ENCODE results near the gene DKC1. TPM values are rescaled to one million over a fixed set of nuclear protein-coding genes. Genes with fewer than 3 reads are reported as not detected.

Gene DKC1
- total and polyA plus RNA-seq, 3 donors from 2014 or later, result 58.8 to 93.1 (median 66.4) TPM

- peak; percentile 52 for DNase-seq
- 52 to 69% methylated on average over 6 to 9 of the region's 9 CpGs for WGBS, 2 donors
- H3K27ac ChIP-seq, result no peak overlapping the region
- peaks cover 6% of the 10 kb centered on the region for H3K4me1 ChIP-seq
- H3K36me3 ChIP-seq (ENCODE audit: low read depth, missing control alignments), result no peaks in the 10 kb centered on the region
- no peak overlapping the region for H3K4me3 ChIP-seq
- no peaks in the 10 kb centered on the region for H3K27me3 ChIP-seq
- TF ChIP-seq POLR2A (IDR thresholded peaks at IDR 0.05), result no peak
- no peak for TF ChIP-seq CTCF (IDR thresholded peaks at IDR 0.05)
- H3K9me3 ChIP-seq, result no peaks in the 10 kb centered on the region
- intact Hi-C loops (cut with DNase I; ENCODE audit: low total_unique reads), result no loop called here
These were observed 37.1 kb downstream of the DKC1 start for GRCh38 chrX:154799556-154800348.

- intact Hi-C loops (cut with DNase I; ENCODE audit: low total_unique reads), result no loop called here
- Histone ChIP-seq H3K36me3 (ENCODE audit: low read depth, missing control alignments) (no peaks in the 10 kb centered on the region), H3K27me3 (no peaks in the 10 kb centered on the region), H3K27ac (no peak overlapping the region), H3K9me3 (no peaks in the 10 kb centered on the region), H3K4me3 (no peak overlapping the region), H3K4me1 (peaks cover 6% of the 10 kb centered on the region)
- DNase-seq, result no peak
- TF ChIP-seq CTCF (IDR thresholded peaks at IDR 0.05) (no peak), POLR2A (IDR thresholded peaks at IDR 0.05) (no peak)
- whole genome bisulfite sequencing, 2 donors, result 79 to 84% methylated on average over 8 of the region's 8 CpGs
These were observed 38.0 kb downstream of the DKC1 start for GRCh38 chrX:154800478-154801210.

- Histone ChIP-seq H3K9me3 (no peaks in the 10 kb centered on the region), H3K27ac (no peak overlapping the region)
- WGBS, 2 donors, result 72 to 100% methylated on average over 1 to 2 of the region's 2 CpGs
These were observed 40.3 kb downstream of the DKC1 start for GRCh38 chrX:154802947-154803346.

GRCh38 chrX:154804261-154804956, 41.7 kb downstream of the DKC1 start:
- H3K27ac ChIP-seq, result no peak overlapping the region

More at GRCh38 chrX:154802947-154803346, 40.3 kb downstream of the DKC1 start:
- DNase-seq, result peak; percentile 20
- no peak for TF ChIP-seq CTCF (IDR thresholded peaks at IDR 0.05)
- no peak for TF ChIP-seq POLR2A (IDR thresholded peaks at IDR 0.05)
- H3K36me3 ChIP-seq (ENCODE audit: low read depth, missing control alignments), result no peaks in the 10 kb centered on the region
- H3K27me3 ChIP-seq, result no peaks in the 10 kb centered on the region
- H3K4me3 ChIP-seq, result no peak overlapping the region
- intact Hi-C loops (cut with DNase I; ENCODE audit: low total_unique reads), result no loop called here
- H3K4me1 ChIP-seq, result peaks cover 6% of the 10 kb centered on the region

More at GRCh38 chrX:154804261-154804956, 41.7 kb downstream of the DKC1 start:
- H3K36me3 ChIP-seq (ENCODE audit: low read depth, missing control alignments), result no peaks in the 10 kb centered on the region
- H3K4me3 ChIP-seq, result peak overlapping the region; percentile 53 to 72
- DNase-seq, result peak; percentile 19
- no peaks in the 10 kb centered on the region for H3K27me3 ChIP-seq
- H3K9me3 ChIP-seq, result no peaks in the 10 kb centered on the region
- TF ChIP-seq POLR2A (IDR thresholded peaks at IDR 0.05) (no peak), CTCF (IDR thresholded peaks at IDR 0.05) (no peak)
- WGBS, 2 donors, result 23 to 28% methylated on average over 2 to 7 of the region's 7 CpGs
- intact Hi-C loops (cut with DNase I; ENCODE audit: low total_unique reads), result no loop called here
- H3K4me1 ChIP-seq, result peaks cover 5% of the 10 kb centered on the region

Data from testis (tissue), 3 donors.